ENCODE data around the gene TEX19. TPM values are rescaled to one million over a fixed set of nuclear protein-coding genes. Genes with fewer than 3 reads are reported as not detected.

The TEX19 gene
- total RNA-seq, 2 donors from 2014 or later: not detected

DNA sequence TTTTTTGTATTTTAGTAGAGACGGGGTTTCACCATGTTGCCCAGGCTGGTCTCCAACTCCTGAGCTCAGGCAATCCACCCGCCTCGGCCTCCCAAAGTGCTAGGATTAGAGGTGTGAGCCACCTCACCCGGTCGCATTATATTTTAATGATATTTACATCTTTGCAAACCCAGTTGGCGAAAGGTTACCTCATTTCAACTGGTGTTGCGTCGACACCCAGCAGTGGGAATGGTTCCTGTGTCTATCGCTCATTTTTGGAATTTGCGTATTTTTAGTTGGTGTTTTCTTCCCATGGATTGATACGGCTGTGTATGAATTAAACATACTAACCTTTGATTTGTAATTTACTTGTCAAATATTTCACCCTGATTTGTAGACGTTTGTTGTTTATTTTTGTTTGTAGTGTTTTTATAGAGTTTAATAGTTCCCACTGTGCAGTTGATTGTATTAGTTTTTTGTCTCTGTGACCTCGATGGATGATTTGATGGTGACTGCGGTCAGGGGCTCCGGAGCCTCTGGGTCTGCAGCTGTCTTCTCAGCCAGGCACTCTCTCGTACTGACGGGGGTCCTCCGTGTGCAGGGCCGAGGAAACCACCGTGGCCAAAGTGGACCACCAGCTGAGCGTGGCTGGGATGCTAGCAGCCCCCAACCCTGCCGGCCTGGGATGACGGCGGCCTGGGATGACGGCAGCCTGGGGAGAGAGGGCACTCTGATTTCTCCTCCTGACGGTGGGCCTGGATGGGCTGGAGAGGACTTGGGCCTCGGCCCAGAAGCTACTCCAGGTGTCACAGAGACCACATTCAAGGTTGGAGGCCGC lies 45.6 kb upstream of the TEX19 start:
- no peak for ATAC-seq
- Histone ChIP-seq H3K27ac (no peak overlapping the region), H3K27me3 (no peaks in the 10 kb centered on the region), H3K4me1 (no peaks in the 10 kb centered on the region), H3K9me3 (no peaks in the 10 kb centered on the region), H3K4me3 (no peak overlapping the region), H3K36me3 (replicated peaks in 1 of 2; ENCODE audit: insufficient read depth in 1 of 2, low read depth in 2 of 2) (no peaks in the 10 kb centered on the region)
- DNase-seq: no peak
- WGBS, 2 donors: 83 to 84% methylated on average over 28 of the region's 28 CpGs
- TF ChIP-seq POLR2A (IDR thresholded peaks at IDR 0.05): no peak
- TF ChIP-seq, protein P1, sequence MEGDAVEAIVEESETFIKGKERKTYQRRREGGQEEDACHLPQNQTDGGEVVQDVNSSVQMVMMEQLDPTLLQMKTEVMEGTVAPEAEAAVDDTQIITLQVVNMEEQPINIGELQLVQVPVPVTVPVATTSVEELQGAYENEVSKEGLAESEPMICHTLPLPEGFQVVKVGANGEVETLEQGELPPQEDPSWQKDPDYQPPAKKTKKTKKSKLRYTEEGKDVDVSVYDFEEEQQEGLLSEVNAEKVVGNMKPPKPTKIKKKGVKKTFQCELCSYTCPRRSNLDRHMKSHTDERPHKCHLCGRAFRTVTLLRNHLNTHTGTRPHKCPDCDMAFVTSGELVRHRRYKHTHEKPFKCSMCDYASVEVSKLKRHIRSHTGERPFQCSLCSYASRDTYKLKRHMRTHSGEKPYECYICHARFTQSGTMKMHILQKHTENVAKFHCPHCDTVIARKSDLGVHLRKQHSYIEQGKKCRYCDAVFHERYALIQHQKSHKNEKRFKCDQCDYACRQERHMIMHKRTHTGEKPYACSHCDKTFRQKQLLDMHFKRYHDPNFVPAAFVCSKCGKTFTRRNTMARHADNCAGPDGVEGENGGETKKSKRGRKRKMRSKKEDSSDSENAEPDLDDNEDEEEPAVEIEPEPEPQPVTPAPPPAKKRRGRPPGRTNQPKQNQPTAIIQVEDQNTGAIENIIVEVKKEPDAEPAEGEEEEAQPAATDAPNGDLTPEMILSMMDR (IDR thresholded peaks at IDR 0.05): no peak
- intact Hi-C loops (cut with DNase I): no loop called here

DNA sequence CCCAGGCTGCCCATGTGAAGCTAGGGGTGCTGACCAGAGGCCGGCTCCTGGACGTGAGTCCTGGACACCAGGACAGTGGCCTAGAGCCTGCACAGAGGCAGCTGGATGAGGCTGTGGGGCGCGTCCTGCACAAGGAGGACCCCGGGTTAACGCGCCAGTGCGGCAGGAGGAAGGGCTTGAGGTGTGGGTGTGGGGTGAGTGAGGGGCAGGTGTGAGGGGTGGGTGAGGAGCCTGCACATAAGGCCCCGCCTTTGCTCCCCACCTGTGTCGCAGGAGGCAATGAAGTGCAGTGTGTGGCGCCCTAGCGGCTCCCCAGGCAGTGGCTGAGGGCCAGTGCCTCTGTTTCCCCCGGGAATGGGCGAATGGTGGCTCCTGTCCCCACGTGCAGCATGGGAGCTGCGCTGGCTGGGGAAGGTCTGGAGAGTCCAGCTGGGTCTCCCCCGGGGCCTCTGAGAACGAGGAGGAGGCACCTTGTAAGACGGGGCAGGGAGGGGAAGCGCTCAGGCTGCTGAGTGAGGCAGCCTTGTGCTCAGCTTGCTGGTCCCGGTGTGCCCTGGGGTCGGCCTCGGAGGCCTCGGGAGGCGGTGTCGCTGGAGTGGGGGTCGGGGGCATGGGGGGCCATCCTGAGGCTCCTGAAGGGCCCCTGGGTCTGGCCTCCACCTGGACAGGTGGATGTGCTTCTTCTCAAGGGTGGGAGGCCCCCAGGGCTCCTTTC lies 44.9 kb upstream of the TEX19 start:
- intact Hi-C loops (cut with DNase I): no loop called here
- no peak overlapping the region for H3K27ac ChIP-seq
- no peak overlapping the region for H3K4me3 ChIP-seq
- WGBS, 2 donors: 62 to 83% methylated on average over 13 to 26 of the region's 27 CpGs
- no peaks in the 10 kb centered on the region for H3K27me3 ChIP-seq
- no peaks in the 10 kb centered on the region for H3K36me3 ChIP-seq (replicated peaks in 1 of 2; ENCODE audit: insufficient read depth in 1 of 2, low read depth in 2 of 2)
- ATAC-seq (no peak), DNase-seq (no peak)
- no peak for TF ChIP-seq POLR2A (IDR thresholded peaks at IDR 0.05)
- TF ChIP-seq, protein P1 (IDR thresholded peaks at IDR 0.05): no peak
- no peaks in the 10 kb centered on the region for H3K9me3 ChIP-seq
- no peaks in the 10 kb centered on the region for H3K4me1 ChIP-seq

DNA sequence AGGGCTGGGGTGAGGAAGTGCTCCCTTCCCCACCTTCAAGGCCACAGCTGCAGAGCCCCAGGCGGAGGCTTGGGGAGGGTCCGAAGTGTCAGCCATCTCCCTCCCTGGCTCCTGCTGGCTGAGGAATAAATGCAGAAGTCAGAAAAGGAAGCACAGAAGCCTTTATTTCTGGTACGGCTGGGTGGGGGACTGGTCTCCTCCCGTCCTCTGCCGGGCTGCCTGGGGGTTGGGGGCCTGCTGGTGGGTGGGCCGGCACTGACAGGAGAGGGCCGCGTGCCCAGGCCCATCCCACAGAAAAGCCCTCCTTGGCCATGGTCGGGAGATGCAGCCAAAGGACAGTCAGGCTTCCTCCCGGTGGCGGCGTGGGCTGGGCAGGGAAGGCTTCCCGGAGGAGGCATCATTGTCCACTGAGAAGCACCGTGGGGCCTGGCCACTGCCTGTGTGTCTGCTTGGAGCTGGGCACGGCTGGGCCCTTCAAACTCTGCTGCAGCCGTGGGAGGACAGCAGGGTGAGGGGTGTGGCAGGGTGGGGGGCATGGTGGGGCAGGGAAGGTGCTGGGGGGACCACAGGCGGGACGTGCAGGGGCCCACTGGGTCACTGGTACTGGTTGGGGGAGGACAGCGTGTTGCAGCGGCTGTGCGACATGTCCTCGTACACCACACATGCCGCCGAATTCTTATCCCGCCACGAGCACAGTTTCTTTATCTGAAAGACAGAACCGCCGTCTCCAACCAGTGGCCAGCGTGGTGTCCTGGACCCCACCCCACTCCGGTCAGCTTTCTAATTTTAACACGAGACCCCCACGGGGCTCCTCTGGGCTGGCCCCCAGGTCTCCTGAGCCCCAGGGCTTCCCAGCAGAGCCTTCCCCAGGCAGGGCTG lies 44.1 kb upstream of the TEX19 start:
- ATAC-seq (no peak), DNase-seq (no peak)
- H3K4me1 ChIP-seq: no peaks in the 10 kb centered on the region
- intact Hi-C loops (cut with DNase I): no loop called here
- no peak overlapping the region for H3K27ac ChIP-seq
- no peak overlapping the region for H3K4me3 ChIP-seq
- no peaks in the 10 kb centered on the region for H3K36me3 ChIP-seq (replicated peaks in 1 of 2; ENCODE audit: insufficient read depth in 1 of 2, low read depth in 2 of 2)
- WGBS, 2 donors: 50 to 63% methylated on average over 14 to 32 of the region's 32 CpGs
- H3K27me3 ChIP-seq: no peaks in the 10 kb centered on the region
- TF ChIP-seq POLR2A (IDR thresholded peaks at IDR 0.05): no peak
- TF ChIP-seq, protein P1 (IDR thresholded peaks at IDR 0.05): no peak
- no peaks in the 10 kb centered on the region for H3K9me3 ChIP-seq

DNA sequence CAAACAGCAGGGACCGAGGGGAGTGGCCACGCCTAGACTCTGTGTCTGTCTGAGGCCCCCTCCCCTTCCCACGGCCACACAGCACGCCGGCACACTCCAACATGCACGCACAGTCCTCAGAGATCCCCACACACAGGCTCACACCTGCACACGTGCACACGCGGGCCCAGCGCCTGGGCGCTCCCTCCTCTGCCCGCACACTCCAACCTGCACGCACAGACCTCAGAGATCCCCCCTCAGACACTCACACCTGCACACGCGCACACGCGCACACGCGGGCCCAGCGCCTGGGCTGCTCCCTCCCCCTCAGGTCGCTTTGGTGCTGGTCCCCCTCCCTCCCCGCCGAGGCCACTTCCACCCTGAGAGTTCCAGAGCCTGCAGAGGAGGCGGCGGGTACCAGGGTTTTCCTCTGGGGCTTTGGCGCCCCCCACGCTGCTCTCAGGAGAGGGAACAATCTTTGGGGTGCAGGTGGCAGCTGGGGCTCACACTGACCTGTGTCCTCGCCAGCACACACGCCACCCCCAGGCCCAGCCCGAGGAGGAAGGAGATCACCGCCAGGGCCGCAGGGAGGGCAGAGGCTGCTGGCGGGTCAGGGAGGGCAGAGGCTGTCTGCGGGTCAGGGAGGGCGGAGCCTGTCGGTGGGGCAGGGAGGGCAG lies 43.2 kb upstream of the TEX19 start:
- H3K4me3 ChIP-seq: no peak overlapping the region
- peak; percentile 19 for ATAC-seq
- H3K36me3 ChIP-seq (replicated peaks in 1 of 2; ENCODE audit: insufficient read depth in 1 of 2, low read depth in 2 of 2): no peaks in the 10 kb centered on the region
- 20 to 26% methylated on average over 26 to 36 of the region's 36 CpGs for WGBS, 2 donors
- no peaks in the 10 kb centered on the region for H3K27me3 ChIP-seq
- TF ChIP-seq, protein P1 (IDR thresholded peaks at IDR 0.05): no peak
- no peak for TF ChIP-seq POLR2A (IDR thresholded peaks at IDR 0.05)
- H3K9me3 ChIP-seq: no peaks in the 10 kb centered on the region
- DNase-seq: no peak
- no peak overlapping the region for H3K27ac ChIP-seq
- no peaks in the 10 kb centered on the region for H3K4me1 ChIP-seq
- intact Hi-C loops (cut with DNase I): no loop called here
